GF-D8 (cell line): ENCODE measurements around the gene CLEC18A.
"Not testable (repeated sequence)": the region's sequence is repeated elsewhere in the genome, so short reads cannot be mapped to it uniquely, and the experiment has no call there.

Source experiments
- DNase-seq: peaks from one replicate; lab custom pipeline; 2025; lab: John Stamatoyannopoulos, UW

CLEC18A gene

GRCh38 chr16:69952116-69952515 is 982 bp downstream of the CLEC18A start:
- DNase-seq = not testable (repeated sequence)

DNA sequence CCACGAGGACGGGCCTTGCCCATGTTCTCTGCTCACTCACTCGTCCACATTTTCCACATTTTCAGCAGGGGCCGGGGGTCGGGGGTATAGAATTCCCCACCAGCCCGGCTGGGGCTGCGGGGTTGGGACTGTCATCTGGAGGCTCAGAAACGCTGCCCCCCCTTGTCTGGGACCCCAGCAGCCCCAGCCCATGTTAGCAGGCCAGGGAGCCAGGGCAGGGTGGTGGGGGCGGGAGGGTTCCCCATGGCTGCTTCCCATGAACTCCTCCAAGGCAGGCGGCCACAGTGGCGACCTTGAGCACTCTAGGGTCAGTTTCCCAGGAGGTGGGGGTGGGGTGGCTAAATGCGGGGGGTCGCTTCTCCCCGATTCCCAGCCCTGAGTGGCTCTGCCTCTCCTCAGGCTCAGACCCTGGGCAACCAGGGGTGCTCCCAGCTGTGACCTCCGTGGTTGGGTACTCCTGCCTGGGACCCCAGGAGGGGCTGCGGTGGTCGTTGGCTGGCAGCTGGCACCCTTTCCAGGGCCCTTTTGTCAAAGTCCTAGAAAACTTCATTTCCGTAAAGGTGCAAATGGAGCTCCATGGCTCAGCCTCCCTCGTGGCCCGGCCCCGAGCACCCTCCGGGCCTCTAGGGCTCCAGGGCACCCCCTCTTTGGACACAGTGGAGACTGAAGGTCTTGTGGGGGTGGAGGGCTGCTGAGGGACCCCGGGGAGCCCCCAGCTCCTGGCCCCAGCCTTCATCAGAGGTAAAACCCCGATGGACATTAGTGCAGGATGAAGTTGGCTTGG is 1.6 kb downstream of the CLEC18A start:
- DNase-seq = not testable (repeated sequence)

GRCh38 chr16:69954241-69954640 is 3.1 kb downstream of the CLEC18A start:
- not testable (repeated sequence) for DNase-seq

GRCh38 chr16:69963312-69963711 is 12.2 kb downstream of the CLEC18A start:
- DNase-seq = not testable (repeated sequence)

DNA sequence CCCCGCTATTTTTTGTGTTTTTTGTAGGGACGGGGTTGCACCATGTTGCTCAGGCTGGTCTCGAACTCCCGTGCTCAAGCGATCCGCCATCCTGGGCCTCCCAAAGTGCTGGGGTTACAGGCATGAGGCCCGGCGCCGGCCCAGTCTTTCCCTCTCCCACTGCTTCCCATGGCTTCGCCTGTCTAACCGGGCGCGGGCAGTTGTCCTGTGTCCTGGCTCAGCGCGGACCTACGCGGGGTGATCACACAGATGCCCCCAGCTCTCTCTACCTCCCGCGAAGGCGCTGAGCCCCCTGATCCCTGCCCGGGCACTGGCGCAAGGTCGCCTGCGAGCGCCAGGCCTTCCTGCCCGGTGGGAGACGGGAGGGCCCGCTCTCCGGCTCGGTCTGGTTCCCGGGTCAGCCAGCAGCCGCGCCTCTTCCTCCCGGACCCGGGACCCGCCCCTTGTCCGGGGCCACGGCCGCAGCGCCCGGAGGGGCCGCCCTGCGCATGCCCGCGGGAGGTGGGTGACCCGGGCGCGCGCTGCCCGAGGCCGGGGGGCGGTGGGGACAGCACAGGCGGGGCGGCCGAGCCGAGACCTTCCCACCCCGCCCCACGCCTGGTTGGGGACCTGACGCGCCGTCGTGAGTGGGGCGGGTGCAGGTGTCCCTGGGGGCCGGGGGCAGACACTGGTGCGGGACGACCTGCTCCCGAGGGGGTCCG is 14.0 kb downstream of the CLEC18A start:
- not testable (repeated sequence) for DNase-seq

DNA sequence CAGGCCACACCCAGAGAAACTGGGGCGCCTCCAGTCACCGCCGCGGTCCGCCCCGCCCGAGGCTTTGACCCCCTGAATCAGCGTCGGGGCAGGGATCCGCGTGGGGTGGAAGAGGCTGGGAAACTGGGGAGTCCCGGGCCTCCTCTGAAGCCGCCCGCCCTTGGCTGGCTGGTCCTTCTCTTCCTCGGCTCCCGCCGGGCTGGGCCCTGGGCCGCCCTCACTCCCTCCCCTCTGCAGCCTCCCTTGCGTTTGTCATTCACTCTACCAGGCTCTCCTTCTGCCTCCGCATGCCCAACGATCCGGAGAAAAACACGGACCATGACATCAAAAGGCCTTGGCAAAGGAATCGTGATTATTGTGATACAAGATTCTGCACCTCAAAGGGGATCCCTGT is 14.5 kb downstream of the CLEC18A start:
- DNase-seq = not testable (repeated sequence)

DNA sequence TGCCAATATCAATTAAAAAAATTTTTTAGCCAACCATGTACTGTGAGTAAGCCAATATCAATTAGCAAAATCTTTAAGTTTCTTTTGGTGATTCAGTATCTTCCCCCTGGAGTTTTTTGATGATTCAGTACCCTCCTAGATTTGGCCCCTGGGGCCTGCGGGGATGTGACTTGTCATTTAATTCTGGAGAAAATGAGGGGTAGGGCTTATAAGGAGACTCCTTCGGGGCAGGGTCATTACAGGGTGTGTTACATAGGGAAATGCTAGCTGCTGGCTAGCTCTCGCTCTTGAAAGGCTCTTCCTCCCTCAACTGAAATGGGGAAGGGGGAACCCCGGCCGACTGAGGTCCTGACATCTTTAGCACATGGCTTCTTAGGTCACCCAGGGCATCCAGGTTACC is 16.6 kb downstream of the CLEC18A start:
- not testable (repeated sequence) for DNase-seq

DNA sequence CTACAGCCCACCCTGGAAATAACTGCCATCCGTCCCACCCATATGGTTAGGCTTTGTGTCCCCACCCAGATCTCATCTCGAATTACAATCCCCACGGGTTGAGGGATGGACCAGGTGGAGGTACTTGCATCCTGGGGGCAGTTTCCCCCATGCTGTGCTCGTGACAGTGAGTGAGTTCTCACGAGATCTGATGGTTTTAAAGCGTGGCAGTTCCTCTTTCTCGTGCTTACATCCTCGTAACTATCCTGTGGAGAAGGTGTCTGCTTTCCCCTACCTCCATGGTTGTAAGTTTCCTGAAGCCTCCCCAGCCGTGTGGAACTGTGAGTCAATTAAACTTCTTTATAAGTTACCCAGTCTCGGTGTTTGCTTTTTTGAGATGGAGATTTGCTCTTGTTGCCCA is 17.0 kb downstream of the CLEC18A start:
- DNase-seq = not testable (repeated sequence)

GRCh38 chr16:69969657-69970056 is 18.5 kb downstream of the CLEC18A start:
- not testable (repeated sequence) for DNase-seq

GRCh38 chr16:69972120-69972519 is 21.0 kb downstream of the CLEC18A start:
- not testable (repeated sequence) for DNase-seq

GRCh38 chr16:69972935-69973334 is 21.8 kb downstream of the CLEC18A start:
- DNase-seq = not testable (repeated sequence)

GRCh38 chr16:69985196-69985595 is 34.1 kb downstream of the CLEC18A start:
- not testable (repeated sequence) for DNase-seq

DNA sequence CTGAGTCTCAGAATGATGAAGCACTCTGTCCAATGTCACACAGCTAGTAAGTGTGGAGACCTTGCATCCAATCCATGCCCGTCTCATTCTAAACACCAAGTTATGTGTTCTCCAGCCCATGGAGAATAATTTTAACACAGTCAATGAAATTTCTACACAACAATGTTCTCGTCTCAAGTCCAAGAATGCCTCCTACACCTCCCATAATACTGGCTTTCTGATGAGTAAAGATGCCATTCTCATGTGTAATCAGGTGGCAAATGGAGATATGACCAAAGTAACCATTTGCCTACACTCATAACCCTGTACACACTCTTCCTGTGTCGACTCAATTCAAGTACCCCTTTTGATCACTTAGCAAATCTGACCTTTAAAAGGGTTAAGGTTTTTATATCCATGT is 46.8 kb downstream of the CLEC18A start:
- DNase-seq = not testable (repeated sequence)

DNA sequence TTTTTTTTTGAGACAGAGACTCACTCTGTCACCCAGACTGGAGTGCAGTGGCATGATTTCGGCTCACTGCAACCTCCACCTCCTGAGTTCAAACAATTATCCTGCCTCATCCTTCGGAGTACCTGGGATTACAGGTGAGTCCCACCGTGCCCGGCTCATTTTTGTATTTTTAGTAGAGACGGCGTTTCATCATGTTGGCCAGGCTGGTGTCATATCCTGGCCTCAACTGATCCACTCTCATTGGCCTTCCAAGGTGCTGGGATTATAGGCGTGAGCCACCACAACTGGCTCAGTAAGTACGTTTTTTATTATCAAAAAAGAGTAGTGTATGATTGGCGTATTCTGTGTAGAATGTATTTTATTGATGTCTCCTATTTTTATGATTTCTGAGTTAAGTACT is 48.7 kb downstream of the CLEC18A start:
- not testable (repeated sequence) for DNase-seq

GRCh38 chr16:70003511-70003910 is 52.4 kb downstream of the CLEC18A start:
- not testable (repeated sequence) for DNase-seq

DNA sequence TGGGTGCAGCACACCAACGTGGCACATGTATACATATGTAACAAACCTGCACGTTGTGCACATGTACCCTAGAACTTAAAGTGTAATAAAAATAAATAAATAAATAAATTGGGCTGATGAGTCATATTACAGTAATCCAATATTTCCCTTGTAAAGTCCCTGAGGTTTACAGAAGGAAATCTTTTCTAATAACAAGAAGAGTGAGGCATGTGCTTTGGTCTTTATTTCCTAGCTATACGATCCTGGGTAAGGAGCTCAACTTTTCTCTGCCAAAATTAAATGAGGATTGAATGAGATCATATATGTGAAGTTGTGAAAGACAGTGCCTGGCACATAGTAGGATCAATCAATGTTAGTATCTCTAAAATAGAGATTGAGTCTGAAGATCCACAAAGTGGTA is 57.5 kb downstream of the CLEC18A start:
- not testable (repeated sequence) for DNase-seq

GRCh38 chr16:70010615-70011014 is 59.5 kb downstream of the CLEC18A start:
- DNase-seq = not testable (repeated sequence)

- DNase-seq = not testable (repeated sequence)
Measured at GRCh38 chr16:70011120-70011519, 60.0 kb downstream of the CLEC18A start.

DNA sequence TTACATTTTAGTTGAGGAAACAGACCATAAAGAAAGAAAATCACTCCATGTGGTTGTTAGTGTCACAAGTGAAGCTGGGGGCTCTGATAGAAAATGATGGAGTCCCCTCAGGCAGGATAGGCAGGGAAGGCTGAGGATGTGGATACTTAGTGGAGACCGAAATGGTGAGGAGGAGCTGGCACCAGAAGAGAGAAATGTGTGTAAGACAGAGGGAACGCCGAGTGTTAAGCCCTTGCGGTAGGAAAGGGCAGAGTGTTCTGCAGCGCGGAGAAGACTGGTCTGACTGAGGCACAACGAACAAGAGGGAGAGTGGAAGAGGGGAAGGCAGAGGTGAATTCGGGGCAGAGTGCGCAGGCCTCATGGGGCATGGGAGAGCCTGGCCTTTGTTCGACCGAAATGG is 61.2 kb downstream of the CLEC18A start:
- not testable (repeated sequence) for DNase-seq

DNA sequence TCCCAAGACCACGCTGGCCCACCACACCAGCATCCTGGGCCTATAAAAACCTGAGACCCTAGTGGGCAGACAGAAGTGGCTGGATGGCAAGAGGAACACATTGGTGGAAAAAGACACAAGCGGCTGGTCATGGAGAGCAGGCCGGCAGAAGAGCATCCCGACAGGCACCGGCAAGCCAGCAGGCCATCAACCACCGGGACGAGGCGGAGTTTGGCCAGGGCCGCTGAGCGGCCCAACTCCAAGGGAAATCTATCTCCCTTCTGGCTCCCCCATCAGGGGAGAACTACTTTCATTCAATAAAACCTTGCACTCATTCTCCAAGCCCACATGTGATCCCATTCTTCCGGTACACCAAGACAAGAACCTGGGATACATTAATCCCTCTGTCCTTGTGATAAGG is 61.8 kb downstream of the CLEC18A start:
- DNase-seq = not testable (repeated sequence)
